HepG2 (cell line): ENCODE data around the gene PRDM12. TPM values are rescaled to one million over a fixed set of nuclear protein-coding genes. Genes with fewer than 3 reads are reported as not detected.

Experiments
- ADNP ChIP-seq: sonication (generic); formaldehyde crosslinking; IDR thresholded peaks from 2 replicates; pipeline ENCODE4 v1.4.0; 2020; ENCODE audit warnings: missing genetic modification reagents
- ASH2L ChIP-seq: fragments of 300-600, 200-600 bp; sonication (generic); IDR thresholded peaks from 2 replicates; pipeline ENCODE4 v1.7.0; 2017; ENCODE audit warnings: low read depth, mild to moderate bottlenecking, moderate library complexity, mixed read lengths, low read length; ENCODE audit not compliant: insufficient read length
- ATF1 ChIP-seq: IDR thresholded peaks from 2 replicates; pipeline ENCODE4 v1.6.1; 2016; ENCODE audit warnings: mild to moderate bottlenecking, control low read depth
- BHLHE40 ChIP-seq: IDR thresholded peaks from 2 replicates; pipeline ENCODE4 v1.6.1; 2011; ENCODE audit warnings: low read length, improper control_type of control experiment
- CBX5 ChIP-seq: sonication (generic); formaldehyde crosslinking; IDR thresholded peaks from 2 replicates; pipeline ENCODE4 v1.4.0; 2020; ENCODE audit warnings: missing genetic modification reagents, borderline replicate concordance
- EZH2 ChIP-seq: conservative IDR thresholded peaks from 2 replicates; pipeline ENCODE4 v1.6.1; 2012; ENCODE audit warnings: mild to moderate bottlenecking, low read depth, low read length, moderate library complexity
- FOXO1 ChIP-seq: sonication (generic); formaldehyde crosslinking; IDR thresholded peaks from 2 replicates; pipeline ENCODE4 v1.4.0; 2020; ENCODE audit warnings: missing genetic modification reagents
- GFI1 ChIP-seq: sonication (generic); formaldehyde crosslinking; IDR thresholded peaks from 2 replicates; pipeline ENCODE4 v1.5.0; 2020; ENCODE audit warnings: missing genetic modification reagents, mild to moderate bottlenecking, borderline replicate concordance
- GPN1 ChIP-seq: sonication (generic); formaldehyde crosslinking; IDR thresholded peaks from 2 replicates; pipeline ENCODE4 v1.5.1; 2020; ENCODE audit warnings: missing genetic modification reagents, borderline replicate concordance
- HOXA5 ChIP-seq: sonication (generic); formaldehyde crosslinking; IDR thresholded peaks from 2 replicates; pipeline ENCODE4 v1.4.0; 2020; ENCODE audit warnings: missing genetic modification reagents
- JUNB ChIP-seq: sonication (generic); formaldehyde crosslinking; IDR thresholded peaks from 2 replicates; pipeline ENCODE4 v1.8.0; 2022; ENCODE audit warnings: missing genetic modification reagents, mild to moderate bottlenecking, borderline replicate concordance
- MLX ChIP-seq: IDR thresholded peaks from 2 replicates; pipeline ENCODE4 v1.6.1; 2016
- MTF2 ChIP-seq: sonication (generic); formaldehyde crosslinking; IDR thresholded peaks from 2 replicates; pipeline ENCODE4 v1.5.0; 2020; ENCODE audit warnings: missing genetic modification reagents, borderline replicate concordance
- POGZ ChIP-seq: sonication (generic); formaldehyde crosslinking; IDR thresholded peaks from 2 replicates; pipeline ENCODE4 v1.4.0; 2020; ENCODE audit warnings: mild to moderate bottlenecking, missing genetic modification reagents
- RARG ChIP-seq: sonication (generic); formaldehyde crosslinking; IDR thresholded peaks from 2 replicates; pipeline ENCODE4 v1.4.0; 2020; ENCODE audit warnings: low read depth, mild to moderate bottlenecking, missing genetic modification reagents
- RELA ChIP-seq: sonication (generic); formaldehyde crosslinking; IDR thresholded peaks from 2 replicates; pipeline ENCODE4 v1.4.0; 2020; ENCODE audit warnings: missing genetic modification reagents
- RXRB ChIP-seq: IDR thresholded peaks from 2 replicates; pipeline ENCODE4 v1.6.1; 2016; ENCODE audit warnings: borderline replicate concordance, missing genetic modification reagents, missing compliant biosample characterization
- SATB2 ChIP-seq: sonication (generic); formaldehyde crosslinking; IDR thresholded peaks from 2 replicates; pipeline ENCODE4 v1.5.0; 2020; ENCODE audit warnings: missing genetic modification reagents
- SRY ChIP-seq: sonication (generic); formaldehyde crosslinking; IDR thresholded peaks from 2 replicates; pipeline ENCODE4 v1.8.0; 2022; ENCODE audit warnings: mild to moderate bottlenecking, missing genetic modification reagents
- THYN1 ChIP-seq: sonication (generic); formaldehyde crosslinking; IDR thresholded peaks from 2 replicates; pipeline ENCODE4 v1.8.1; 2023; ENCODE audit warnings: low read depth, mild to moderate bottlenecking, moderate library complexity, missing genetic modification reagents, borderline replicate concordance
- U2AF2 ChIP-seq: fragments of 200-400 bp; formaldehyde crosslinking; IDR thresholded peaks from 2 replicates; pipeline ENCODE4 v1.6.1; 2017; ENCODE audit warnings: low read depth, mild to moderate bottlenecking, low read length
- ZBTB7A ChIP-seq: sonication (generic); formaldehyde crosslinking; IDR thresholded peaks from 2 replicates; pipeline ENCODE4 v1.8.0; 2022; ENCODE audit warnings: mild to moderate bottlenecking, missing genetic modification reagents
- ZC3H4 ChIP-seq: sonication (generic); formaldehyde crosslinking; IDR thresholded peaks from 2 replicates; pipeline ENCODE4 v1.4.0; 2020; ENCODE audit warnings: missing genetic modification reagents, borderline replicate concordance
- ZFP1 ChIP-seq: IDR thresholded peaks from 2 replicates; pipeline ENCODE4 v1.6.1; 2016
- ZNF280B ChIP-seq: sonication (generic); formaldehyde crosslinking; IDR thresholded peaks from 2 replicates; pipeline ENCODE4 v1.5.0; 2020; ENCODE audit warnings: missing genetic modification reagents, mild to moderate bottlenecking, borderline replicate concordance
- ZNF460 ChIP-seq: sonication (generic); formaldehyde crosslinking; IDR thresholded peaks from 2 replicates; pipeline ENCODE4 v1.5.1; 2020; ENCODE audit warnings: missing genetic modification reagents, mild to moderate bottlenecking, borderline replicate concordance
- ZNF530 ChIP-seq: sonication (generic); formaldehyde crosslinking; IDR thresholded peaks from 2 replicates; pipeline ENCODE4 v1.5.0; 2020; ENCODE audit warnings: low read depth, mild to moderate bottlenecking, missing genetic modification reagents
- ZNF564 ChIP-seq: sonication (generic); formaldehyde crosslinking; IDR thresholded peaks from 2 replicates; pipeline ENCODE4 v1.8.1; 2023; ENCODE audit warnings: mild to moderate bottlenecking, missing genetic modification reagents
- ZNF761 ChIP-seq: sonication (generic); formaldehyde crosslinking; conservative IDR thresholded peaks from 2 replicates; pipeline ENCODE4 v1.4.0; 2020; ENCODE audit warnings: mild to moderate bottlenecking, missing genetic modification reagents
- ZSCAN5A ChIP-seq: sonication (generic); formaldehyde crosslinking; IDR thresholded peaks from 2 replicates; pipeline ENCODE4 v1.8.0; 2022; ENCODE audit warnings: mild to moderate bottlenecking, missing genetic modification reagents, borderline replicate concordance
- polyA plus RNA-seq, 8 experiments: library from polyadenylated mRNA; depleted of rRNA in 3 of 8; stranded (reverse) in 7 of 8; unstranded in 1 of 8; fragments of >200 nt; fragmentation: Illumina TruSeq in 4 of 8; extraction: Trizol in 4 of 8; gene quantifications; 2 replicates each; pipeline versions ENCODE4 v1.2.1 to v1.2.3, GENCODE V29; 2011 to 2016; ENCODE audit warnings: low read depth in 4 of 8, missing spikeins in 1 of 8, mixed read lengths in 1 of 8; ENCODE audit not compliant: insufficient read depth in 1 of 8
- total RNA-seq, 5 experiments: library from RNA; depleted of rRNA; stranded (reverse); fragments of >200 nt; fragmentation: Illumina TruSeq; extraction: Trizol; gene quantifications; 2 replicates each; pipeline ENCODE4 v1.2.3, GENCODE V29; 2016; ENCODE audit warnings: low read depth in 1 of 5

The PRDM12 gene
- total and polyA plus RNA-seq, 2 of the 13 experiments (the other 11 are each of a cell fraction or from before 2014, with no cell fraction given): 0.04 to 0.07 TPM

GRCh38 chr9:130693426-130694191, 29.2 kb downstream of the PRDM12 start, which contains the start of gene EXOSC2 (continued):
- TF ChIP-seq SATB2: no peak
- TF ChIP-seq EZH2: no peak
- TF ChIP-seq BHLHE40: no peak
- no peak for TF ChIP-seq THYN1 (CRISPR knock-in tag)
- TF ChIP-seq GFI1 (CRISPR knock-in tag): peak; percentile 59
- TF ChIP-seq ADNP (CRISPR knock-in tag): 0 out of 2 replicates have a peak, but pooled peaks have one; percentile 24
- TF ChIP-seq ATF1 (CRISPR knock-in tag): no peak
- peak; percentile 68 for TF ChIP-seq POGZ (CRISPR knock-in tag)
- no peak for TF ChIP-seq SRY (CRISPR knock-in tag)
- TF ChIP-seq ZNF530 (CRISPR knock-in tag): no peak
- no peak for TF ChIP-seq U2AF2
- peak; percentile 9 for TF ChIP-seq FOXO1 (CRISPR knock-in tag)
- TF ChIP-seq ZNF761: no peak
- TF ChIP-seq GPN1 (CRISPR knock-in tag): no peak
- no peak for TF ChIP-seq ZSCAN5A (CRISPR knock-in tag)
- TF ChIP-seq MTF2 (CRISPR knock-in tag): no peak
- no peak for TF ChIP-seq ZNF460 (CRISPR knock-in tag)
- TF ChIP-seq ZNF564 (CRISPR knock-in tag): no peak
- peak; percentile 81 for TF ChIP-seq ASH2L
- peak; percentile 87 for TF ChIP-seq HOXA5
- no peak for TF ChIP-seq ZC3H4
- no peak for TF ChIP-seq RARG (CRISPR knock-in tag)
- no peak for TF ChIP-seq CBX5
- TF ChIP-seq JUNB (CRISPR knock-in tag): no peak
- TF ChIP-seq MLX (CRISPR knock-in tag): no peak
- no peak for TF ChIP-seq ZNF280B (CRISPR knock-in tag)
- TF ChIP-seq RXRB (CRISPR knock-in tag): peak; percentile 28; the same call in 1 of the 2 replicates
- TF ChIP-seq RELA: no peak
- TF ChIP-seq ZFP1 (CRISPR knock-in tag): no peak
- TF ChIP-seq ZBTB7A: no peak
